Hepatocyte (in vitro differentiated cells): ENCODE measurements around the gene TESK2.

Experiments
- CTCF ChIP-seq: fragments of 200-600 bp; sonication (generic); IDR thresholded peaks from 2 replicates; pipeline ENCODE4 v1.5.1; 2016; ENCODE audit warnings: antibody characterized with exemption, mild to moderate bottlenecking; ENCODE audit not compliant: poor library complexity
- EZH2 ChIP-seq: fragments of 200-600 bp; sonication (generic); IDR thresholded peaks from 2 replicates; pipeline ENCODE4 v1.6.1; 2016; ENCODE audit warnings: antibody characterized with exemption, mild to moderate bottlenecking, borderline replicate concordance

GRCh38 chr1:45335855-45336324 is 155.1 kb downstream of the TESK2 start:
- no peak for TF ChIP-seq CTCF
- no peak for TF ChIP-seq EZH2
